Glutamatergic neuron (in vitro differentiated cells): ENCODE data around the gene SPINDOC. TPM values are rescaled to one million over a fixed set of nuclear protein-coding genes. Genes with fewer than 3 reads are reported as not detected.

Source experiments
- DNase-seq: peaks from one replicate; pipeline ENCODE4 v3.0.0; 2022
- H3K27ac Mint-ChIP-seq: one replicate; pipeline ENCODE4 v1.8.0; 2020; ENCODE audit warnings: mild to moderate bottlenecking, mixed read lengths, inconsistent platforms; ENCODE audit not compliant: unreplicated experiment
- H3K27me3 Mint-ChIP-seq: one replicate; pipeline ENCODE4 v1.8.0; 2020; ENCODE audit warnings: mild to moderate bottlenecking, moderate library complexity, mixed read lengths, inconsistent platforms; ENCODE audit not compliant: unreplicated experiment
- H3K36me3 Mint-ChIP-seq: one replicate; pipeline ENCODE4 v1.8.0; 2020; ENCODE audit warnings: mild to moderate bottlenecking, mixed read lengths, inconsistent platforms; ENCODE audit not compliant: unreplicated experiment
- H3K4me1 Mint-ChIP-seq: one replicate; pipeline ENCODE4 v1.8.0; 2020; ENCODE audit warnings: mild to moderate bottlenecking, low read depth, mixed read lengths, inconsistent platforms; ENCODE audit not compliant: unreplicated experiment
- H3K4me3 Mint-ChIP-seq: one replicate; pipeline ENCODE4 v1.8.0; 2020; ENCODE audit warnings: mild to moderate bottlenecking, mixed read lengths, inconsistent platforms; ENCODE audit not compliant: unreplicated experiment
- H3K9me3 Mint-ChIP-seq: one replicate; pipeline ENCODE4 v1.8.0; 2020; ENCODE audit warnings: mild to moderate bottlenecking, moderate library complexity, mixed read lengths, inconsistent platforms; ENCODE audit not compliant: unreplicated experiment
- total RNA-seq: library from RNA; stranded (reverse); fragmentation: NEBNext Ultra II Directional; extraction: Animal tissue kit (Norgen Biotek cat#: 25700); gene quantifications from one replicate; pipeline ENCODE4 v1.2.1, GENCODE V29; 2021; ENCODE audit not compliant: unreplicated experiment
- TF ChIP-seq, protein P1 (sequence below): fragments of 200-600 bp; sonication (generic); IDR thresholded peaks from one replicate; pipeline ENCODE4 v1.5.0; 2021; ENCODE audit not compliant: partially characterized antibody, unreplicated experiment

Gene SPINDOC
- total RNA-seq, 1 donor from 2014 or later = 83.7 TPM

GRCh38 chr11:63833048-63833447 lies 19.8 kb downstream of the SPINDOC start:
- H3K27ac Mint-ChIP-seq = no peak overlapping the region
- H3K4me3 Mint-ChIP-seq = no peak overlapping the region
- DNase-seq = no peak
- peaks cover 9% of the 10 kb centered on the region for H3K27me3 Mint-ChIP-seq
- H3K9me3 Mint-ChIP-seq = peaks cover 6% of the 10 kb centered on the region
- peaks cover 2% of the 10 kb centered on the region for H3K4me1 Mint-ChIP-seq
- TF ChIP-seq, protein P1, sequence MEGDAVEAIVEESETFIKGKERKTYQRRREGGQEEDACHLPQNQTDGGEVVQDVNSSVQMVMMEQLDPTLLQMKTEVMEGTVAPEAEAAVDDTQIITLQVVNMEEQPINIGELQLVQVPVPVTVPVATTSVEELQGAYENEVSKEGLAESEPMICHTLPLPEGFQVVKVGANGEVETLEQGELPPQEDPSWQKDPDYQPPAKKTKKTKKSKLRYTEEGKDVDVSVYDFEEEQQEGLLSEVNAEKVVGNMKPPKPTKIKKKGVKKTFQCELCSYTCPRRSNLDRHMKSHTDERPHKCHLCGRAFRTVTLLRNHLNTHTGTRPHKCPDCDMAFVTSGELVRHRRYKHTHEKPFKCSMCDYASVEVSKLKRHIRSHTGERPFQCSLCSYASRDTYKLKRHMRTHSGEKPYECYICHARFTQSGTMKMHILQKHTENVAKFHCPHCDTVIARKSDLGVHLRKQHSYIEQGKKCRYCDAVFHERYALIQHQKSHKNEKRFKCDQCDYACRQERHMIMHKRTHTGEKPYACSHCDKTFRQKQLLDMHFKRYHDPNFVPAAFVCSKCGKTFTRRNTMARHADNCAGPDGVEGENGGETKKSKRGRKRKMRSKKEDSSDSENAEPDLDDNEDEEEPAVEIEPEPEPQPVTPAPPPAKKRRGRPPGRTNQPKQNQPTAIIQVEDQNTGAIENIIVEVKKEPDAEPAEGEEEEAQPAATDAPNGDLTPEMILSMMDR = no peak
- no peaks in the 10 kb centered on the region for H3K36me3 Mint-ChIP-seq

DNA sequence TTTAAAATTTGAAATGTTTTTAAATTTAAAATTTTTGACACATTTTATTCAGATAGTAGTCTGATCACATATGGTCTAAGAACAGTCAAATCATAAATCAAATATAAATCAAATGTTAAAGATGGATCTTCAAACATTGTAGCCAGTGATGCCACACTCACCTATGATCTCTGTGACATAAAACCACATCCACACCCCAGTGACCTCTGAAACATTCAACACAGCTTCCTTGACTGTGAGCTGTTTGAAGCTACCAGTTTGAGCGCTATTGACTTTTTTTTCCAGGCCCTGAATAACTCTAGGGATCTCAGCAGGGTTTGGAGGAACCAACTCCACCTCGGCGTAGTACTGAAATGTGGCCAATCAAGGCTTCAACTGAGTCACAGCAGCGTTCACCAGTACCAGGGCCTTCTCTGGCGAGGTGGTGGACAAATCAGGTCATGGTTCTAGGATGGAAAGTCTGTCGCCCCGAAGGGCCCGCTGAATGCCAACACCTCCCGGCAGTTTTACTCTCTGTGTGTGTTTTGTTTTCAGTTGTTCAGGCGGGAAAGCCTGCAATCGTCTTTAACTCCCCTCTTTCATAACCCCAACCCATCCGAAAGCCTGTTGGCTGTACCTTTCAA lies 21.4 kb downstream of the SPINDOC start:
- Mint-ChIP-seq H3K4me1 (peaks cover 2% of the 10 kb centered on the region), H3K27ac (no peak overlapping the region), H3K27me3 (peaks cover 11% of the 10 kb centered on the region), H3K9me3 (peaks cover 9% of the 10 kb centered on the region), H3K36me3 (no peaks in the 10 kb centered on the region), H3K4me3 (no peak overlapping the region)
- TF ChIP-seq, protein P1 = no peak
- no peak for DNase-seq

- no peak for DNase-seq
- H3K4me3 Mint-ChIP-seq = no peak overlapping the region
- H3K36me3 Mint-ChIP-seq = no peaks in the 10 kb centered on the region
- no peak overlapping the region for H3K27ac Mint-ChIP-seq
- H3K27me3 Mint-ChIP-seq = peaks cover 15% of the 10 kb centered on the region
- peaks cover 4% of the 10 kb centered on the region for H3K4me1 Mint-ChIP-seq
- peaks cover 14% of the 10 kb centered on the region for H3K9me3 Mint-ChIP-seq
- TF ChIP-seq, protein P1 = no peak
Observed at GRCh38 chr11:63835158-63835545, 21.9 kb downstream of the SPINDOC start.

DNA sequence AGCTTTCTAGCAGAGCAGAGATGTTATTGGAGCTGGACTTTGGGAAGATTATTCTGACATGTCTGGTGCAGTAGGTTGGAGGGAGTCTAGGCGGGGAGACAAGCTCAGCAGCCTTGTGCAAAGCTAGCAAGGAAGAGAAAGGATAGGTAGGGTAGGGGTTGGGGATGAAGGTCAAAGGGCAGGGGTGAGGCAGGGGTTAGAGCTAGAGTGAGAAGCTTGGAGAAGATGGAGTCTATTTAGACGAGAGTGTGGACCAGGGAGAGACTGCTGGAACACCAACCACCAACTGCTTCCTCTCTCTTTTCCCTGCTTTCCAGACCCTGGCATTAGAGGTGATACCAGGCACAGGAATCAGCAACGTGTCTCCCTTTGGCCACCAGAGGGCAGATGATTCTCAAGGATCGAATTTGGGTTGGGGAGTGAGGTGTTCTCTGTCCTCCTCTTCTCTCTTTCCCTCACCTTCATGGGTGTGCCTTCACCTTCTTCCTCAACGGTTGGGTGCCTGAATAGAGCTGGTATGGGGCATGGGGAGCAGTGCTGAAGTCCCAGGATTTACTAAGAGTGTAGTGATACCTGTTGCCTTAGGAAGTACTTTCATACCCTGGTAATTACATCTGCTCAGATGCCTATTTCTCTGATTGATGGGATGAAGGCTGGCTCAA lies 23.9 kb downstream of the SPINDOC start:
- Mint-ChIP-seq H3K36me3 (no peaks in the 10 kb centered on the region), H3K9me3 (peaks cover 22% of the 10 kb centered on the region), H3K4me1 (peaks cover 21% of the 10 kb centered on the region), H3K27ac (no peak overlapping the region), H3K27me3 (peaks cover 19% of the 10 kb centered on the region), H3K4me3 (no peak overlapping the region)
- TF ChIP-seq, protein P1 = peak; percentile 83
- DNase-seq = peak; percentile 81

DNA sequence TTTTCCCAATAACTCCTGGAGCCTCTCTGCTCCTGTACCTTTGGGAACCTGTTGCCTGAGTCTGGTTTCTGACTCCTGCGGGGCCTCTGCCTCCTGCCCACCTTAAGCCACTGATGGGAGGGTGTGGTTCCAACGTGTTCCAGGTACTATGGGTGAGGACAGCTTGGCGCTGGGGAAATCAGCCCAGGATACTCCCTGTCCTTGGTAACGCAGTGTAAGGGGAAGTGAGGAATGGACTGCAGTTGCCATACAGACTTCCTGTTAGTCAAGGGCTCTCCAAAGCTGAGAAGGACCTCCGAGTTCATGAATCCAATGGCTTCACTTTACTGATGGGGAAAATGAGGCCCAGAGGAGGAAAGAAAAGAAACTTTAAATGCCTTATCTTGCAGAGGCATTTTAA lies 24.5 kb downstream of the SPINDOC start:
- TF ChIP-seq, protein P1 = no peak
- no peak for DNase-seq
- Mint-ChIP-seq H3K4me1 (peaks cover 24% of the 10 kb centered on the region), H3K4me3 (peak overlapping the region; percentile 80), H3K36me3 (no peaks in the 10 kb centered on the region), H3K27me3 (peaks cover 19% of the 10 kb centered on the region), H3K27ac (no peak overlapping the region), H3K9me3 (peaks cover 22% of the 10 kb centered on the region)
